ENCODE data around the gene MKNK1.

MKNK1 gene

GRCh38 chr1:46569884-46570725 lies 34.0 kb downstream of the MKNK1 start:
- no peaks in the 10 kb centered on the region for H3K4me1 ChIP-seq
- no peak overlapping the region for H3K9ac ChIP-seq
- no peaks in the 10 kb centered on the region for H3K27me3 ChIP-seq (ENCODE audit: control insufficient read depth, insufficient read depth, low read length)
- H3K4me3 ChIP-seq (ENCODE audit: low read depth, low read length): no peak overlapping the region
- no peaks in the 10 kb centered on the region for H3K9me3 ChIP-seq (ENCODE audit: control insufficient read depth, low read length)
- H3K79me2 ChIP-seq: no peaks in the 10 kb centered on the region
- H3K36me3 ChIP-seq (ENCODE audit: control insufficient read depth, insufficient read depth, low read length): no peaks in the 10 kb centered on the region
- H3K4me2 ChIP-seq (ENCODE audit: low read length): no peak overlapping the region
- H2AFZ ChIP-seq: no peak overlapping the region
- no peak overlapping the region for H3K27ac ChIP-seq
- no peak for TF ChIP-seq CTCF (IDR thresholded peaks at IDR 0.05)

GRCh38 chr1:46569116-46569515 lies 35.0 kb downstream of the MKNK1 start:
- no peak overlapping the region for H3K27ac ChIP-seq
- H3K9ac ChIP-seq: no peak overlapping the region
- no peaks in the 10 kb centered on the region for H3K79me2 ChIP-seq
- H3K27me3 ChIP-seq (ENCODE audit: control insufficient read depth, insufficient read depth, low read length): no peaks in the 10 kb centered on the region
- no peaks in the 10 kb centered on the region for H3K9me3 ChIP-seq (ENCODE audit: control insufficient read depth, low read length)
- no peaks in the 10 kb centered on the region for H3K4me1 ChIP-seq
- TF ChIP-seq CTCF (IDR thresholded peaks at IDR 0.05): no peak
- no peak overlapping the region for H3K4me2 ChIP-seq (ENCODE audit: low read length)
- H3K4me3 ChIP-seq (ENCODE audit: low read depth, low read length): no peak overlapping the region
- H3K36me3 ChIP-seq (ENCODE audit: control insufficient read depth, insufficient read depth, low read length): no peaks in the 10 kb centered on the region
- H2AFZ ChIP-seq: no peak overlapping the region

GRCh38 chr1:46568461-46568891 lies 35.6 kb downstream of the MKNK1 start:
- no peaks in the 10 kb centered on the region for H3K9me3 ChIP-seq (ENCODE audit: control insufficient read depth, low read length)
- no peak overlapping the region for H3K4me2 ChIP-seq (ENCODE audit: low read length)
- no peaks in the 10 kb centered on the region for H3K79me2 ChIP-seq
- no peaks in the 10 kb centered on the region for H3K4me1 ChIP-seq
- no peak overlapping the region for H3K4me3 ChIP-seq (ENCODE audit: low read depth, low read length)
- H3K36me3 ChIP-seq (ENCODE audit: control insufficient read depth, insufficient read depth, low read length): no peaks in the 10 kb centered on the region
- TF ChIP-seq CTCF (IDR thresholded peaks at IDR 0.05): no peak
- no peak overlapping the region for H2AFZ ChIP-seq
- H3K27ac ChIP-seq: no peak overlapping the region
- H3K9ac ChIP-seq: no peak overlapping the region
- H3K27me3 ChIP-seq (ENCODE audit: control insufficient read depth, insufficient read depth, low read length): no peaks in the 10 kb centered on the region

GRCh38 chr1:46563341-46563740 lies 40.7 kb downstream of the MKNK1 start:
- no peak overlapping the region for H3K27ac ChIP-seq
- H3K27me3 ChIP-seq (ENCODE audit: control insufficient read depth, insufficient read depth, low read length): no peaks in the 10 kb centered on the region
- H3K79me2 ChIP-seq: no peaks in the 10 kb centered on the region
- H2AFZ ChIP-seq: no peak overlapping the region
- no peak overlapping the region for H3K9ac ChIP-seq
- no peak overlapping the region for H3K4me2 ChIP-seq (ENCODE audit: low read length)
- H3K9me3 ChIP-seq (ENCODE audit: control insufficient read depth, low read length): no peaks in the 10 kb centered on the region
- H3K4me3 ChIP-seq (ENCODE audit: low read depth, low read length): no peak overlapping the region
- H3K4me1 ChIP-seq: no peaks in the 10 kb centered on the region
- H3K36me3 ChIP-seq (ENCODE audit: control insufficient read depth, insufficient read depth, low read length): no peaks in the 10 kb centered on the region
- TF ChIP-seq CTCF (IDR thresholded peaks at IDR 0.05): no peak

- no peaks in the 10 kb centered on the region for H3K36me3 ChIP-seq (ENCODE audit: control insufficient read depth, insufficient read depth, low read length)
- no peak for TF ChIP-seq CTCF (IDR thresholded peaks at IDR 0.05)
Observed at GRCh38 chr1:46562498-46562897, 41.6 kb downstream of the MKNK1 start.

More at GRCh38 chr1:46562498-46562897, 41.6 kb downstream of the MKNK1 start:
- no peaks in the 10 kb centered on the region for H3K27me3 ChIP-seq (ENCODE audit: control insufficient read depth, insufficient read depth, low read length)
- no peak overlapping the region for H3K9ac ChIP-seq
- no peak overlapping the region for H3K27ac ChIP-seq
- no peak overlapping the region for H2AFZ ChIP-seq
- H3K4me2 ChIP-seq (ENCODE audit: low read length): no peak overlapping the region
- H3K9me3 ChIP-seq (ENCODE audit: control insufficient read depth, low read length): no peaks in the 10 kb centered on the region
- no peak overlapping the region for H3K4me3 ChIP-seq (ENCODE audit: low read depth, low read length)
- H3K79me2 ChIP-seq: no peaks in the 10 kb centered on the region
- no peaks in the 10 kb centered on the region for H3K4me1 ChIP-seq

All from parathyroid adenoma (tissue), 2 donors.